Lung (tissue), 12 donors: ENCODE results near the gene LNX2. TPM values are rescaled to one million over a fixed set of nuclear protein-coding genes. Genes with fewer than 3 reads are reported as not detected.

ENCODE experiments used
- ATAC-seq: fragments of 200-7000 bp; cut with Tn5 transposase; one replicate; pipeline ENCODE4 v1.9.1; 2020; ENCODE audit warnings: moderate number of reproducible peaks; ENCODE audit not compliant: insufficient read depth, low FRiP score
- DNase-seq, 3 donors: peaks; one replicate each; pipeline ENCODE4 v3.0.0-alpha.2; 2013 to 2017
- H3K27ac ChIP-seq, 2 donors: one replicate each; pipeline ENCODE4 v1.5.1; 2013; ENCODE audit warnings: mild to moderate bottlenecking in 2 of 2, moderate library complexity in 2 of 2, control low read depth in 1 of 2, inconsistent platforms in 1 of 2, low read depth in 1 of 2, low read length in 1 of 2
- H3K27me3 ChIP-seq, 3 donors: one replicate each; pipeline ENCODE4 v1.5.1; 2013; ENCODE audit warnings: low read length in 2 of 3; ENCODE audit not compliant: control insufficient read depth in 3 of 3, insufficient read depth in 3 of 3
- H3K36me3 ChIP-seq, 4 donors: one replicate each; pipeline ENCODE4 v1.5.1; 2013; ENCODE audit warnings: low read length in 4 of 4, mild to moderate bottlenecking in 1 of 4, moderate library complexity in 1 of 4; ENCODE audit not compliant: control insufficient read depth in 4 of 4, insufficient read depth in 4 of 4
- H3K4me1 ChIP-seq, 5 donors: one replicate each; pipeline ENCODE4 v1.5.1; 2013; ENCODE audit warnings: low read length in 5 of 5, mild to moderate bottlenecking in 2 of 5, moderate library complexity in 1 of 5; ENCODE audit not compliant: control insufficient read depth in 5 of 5, insufficient read depth in 5 of 5
- H3K4me3 ChIP-seq: one replicate; pipeline ENCODE4 v1.5.1; 2013; ENCODE audit warnings: mild to moderate bottlenecking, control low read depth, moderate library complexity
- H3K9ac ChIP-seq, 2 donors: one replicate each; pipeline ENCODE4 v1.5.1; 2013; ENCODE audit warnings: low read length in 2 of 2, control low read depth in 1 of 2; ENCODE audit not compliant: insufficient read depth in 1 of 2
- H3K9me3 ChIP-seq, 4 donors: one replicate each; pipeline ENCODE4 v1.5.1; 2013; ENCODE audit warnings: low read length in 3 of 4, mild to moderate bottlenecking in 1 of 4, moderate library complexity in 1 of 4; ENCODE audit not compliant: control insufficient read depth in 4 of 4, insufficient read depth in 3 of 4
- CTCF ChIP-seq: IDR thresholded peaks from 2 replicates; pipeline ENCODE4 v1.5.1; 2012; ENCODE audit warnings: mild to moderate bottlenecking; ENCODE audit errors: control extremely low read depth, extremely low read depth
- WGBS, 2 donors: extraction: QIAGEN DNeasy Blood & Tissue Kit; methylation state at CpG; one replicate each; pipeline ENCODE4 v1.1.7; 2013; 5-methylcytosine and 5-hydroxymethylcytosine counted together
- polyA plus RNA-seq, 2 donors: library from polyadenylated mRNA; stranded (reverse); fragments of 200-250 nt; gene quantifications; one replicate each; pipeline ENCODE4 v1.2.1, GENCODE V29; 2013
- total RNA-seq, 2 donors: library from RNA; depleted of rRNA in 1 of 2; stranded (reverse); fragments of >200 nt in 1 of 2; gene quantifications; one replicate each; pipeline ENCODE4 v1.2.1, GENCODE V29; 2014 to 2021
- donor health status: control.
- donor health status: control.
- donor health status: Bipolar disorder and iron deficiency.
- donor health status: healthy.
- donor health status: DM: yes; HTN: yes; CAD: no.

The LNX2 gene
- total and polyA plus RNA-seq, 4 donors: 12.6 to 49.2 (median 22.3) TPM

- Histone ChIP-seq H3K36me3 (no peaks in the 10 kb centered on the region), H3K4me3 (no peak overlapping the region), H3K9me3 (peaks cover 0 to 8% (median 0%) of the 10 kb centered on the region in 4 donors), H3K4me1 (no peaks in the 10 kb centered on the region), H3K27ac (no peak overlapping the region), H3K9ac (no peak overlapping the region), H3K27me3 (no peaks in the 10 kb centered on the region)
- DNase-seq (no peak), ATAC-seq (no peak)
- no peak for TF ChIP-seq CTCF
- WGBS, 2 donors: 44 to 66% methylated on average over 3 of the region's 3 CpGs
Observed at GRCh38 chr13:27526516-27526915, 93.8 kb downstream of the LNX2 start.

GRCh38 chr13:27524981-27525975, 95.1 kb downstream of the LNX2 start:
- Histone ChIP-seq H3K4me3 (no peak overlapping the region), H3K36me3 (no peaks in the 10 kb centered on the region), H3K9ac (no peak overlapping the region), H3K4me1 (no peaks in the 10 kb centered on the region), H3K27me3 (no peaks in the 10 kb centered on the region), H3K9me3 (peaks cover 0 to 8% (median 0%) of the 10 kb centered on the region in 4 donors), H3K27ac (no peak overlapping the region)
- DNase-seq: no peak
- no peak for ATAC-seq
- no peak for TF ChIP-seq CTCF
- WGBS, 2 donors: 84 to 89% methylated on average over 14 of the region's 14 CpGs

- Histone ChIP-seq H3K9me3 (peaks cover 0 to 3% (median 0%) of the 10 kb centered on the region in 4 donors), H3K4me1 (no peaks in the 10 kb centered on the region), H3K27ac (no peak overlapping the region), H3K27me3 (no peaks in the 10 kb centered on the region), H3K36me3 (no peaks in the 10 kb centered on the region), H3K9ac (no peak overlapping the region), H3K4me3 (no peak overlapping the region)
- DNase-seq: no peak
- TF ChIP-seq CTCF: no peak
- 59 to 74% methylated on average over 4 of the region's 4 CpGs for WGBS, 2 donors
- no peak for ATAC-seq
Observed at GRCh38 chr13:27523346-27524073, 96.8 kb downstream of the LNX2 start.
